ENCODE results near the gene CMTM1.
"Not testable (repeated sequence)": the region's sequence is repeated elsewhere in the genome, so short reads cannot be mapped to it uniquely, and the experiment has no call there.

CMTM1 gene

DNA sequence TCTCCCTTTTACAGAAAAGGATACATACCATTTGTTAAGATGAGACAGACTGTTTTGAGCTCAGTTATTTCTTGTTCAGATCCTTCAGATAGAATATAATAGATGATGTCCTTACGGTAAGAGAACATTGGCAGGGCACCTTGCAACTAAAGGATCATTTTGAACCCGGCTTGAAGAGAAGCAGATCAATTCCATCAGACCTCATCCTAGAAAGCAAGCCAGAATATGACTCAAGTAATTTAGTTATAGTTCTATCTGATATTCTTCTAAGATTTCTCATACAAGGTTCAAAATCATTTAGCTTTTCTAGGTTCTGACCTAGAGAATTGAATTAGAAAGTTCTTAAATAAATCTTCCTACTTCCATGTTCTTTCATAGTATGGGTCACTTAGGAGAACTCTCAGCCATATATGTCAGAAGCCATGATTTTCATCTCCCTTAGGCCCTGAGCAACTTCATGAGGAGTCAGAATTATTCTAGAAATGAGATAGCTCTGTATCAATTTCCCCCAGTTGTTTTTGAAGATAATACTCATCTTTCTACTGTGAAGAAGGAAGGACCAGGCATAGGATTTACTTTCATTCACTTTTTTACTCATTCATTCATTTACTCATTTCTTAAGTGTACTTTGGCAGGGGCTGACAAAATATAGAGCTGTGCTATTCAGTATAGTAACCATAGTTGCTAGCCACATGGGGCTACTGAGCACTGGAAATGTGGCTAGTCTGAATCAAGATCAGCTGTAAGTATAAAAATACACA, 2.5 kb upstream of the CMTM1 start:
- DNase-seq, result no peak

- DNase-seq, result not testable (repeated sequence)
Observed at GRCh38 chr16:66567270-66567669, 1.0 kb downstream of the CMTM1 start.

DNA sequence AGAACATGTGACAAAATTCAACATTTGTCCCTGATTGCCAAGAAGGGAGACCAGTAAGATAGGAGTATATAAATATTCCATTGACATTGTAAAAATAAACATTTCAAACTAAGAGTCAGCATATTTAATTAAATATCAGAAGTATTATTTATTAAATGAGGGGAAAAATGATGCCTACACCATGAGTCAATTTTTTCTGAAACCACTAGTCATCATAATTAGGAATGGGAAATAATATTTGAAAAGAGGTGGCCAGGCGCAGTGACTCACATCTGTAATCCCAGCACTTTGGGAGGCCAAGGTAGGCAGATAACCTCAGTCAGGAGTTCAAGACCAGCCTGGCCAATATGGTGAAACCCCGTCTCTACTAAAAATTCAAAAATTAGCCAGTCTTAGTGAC, 2.1 kb downstream of the CMTM1 start:
- no peak for DNase-seq

GRCh38 chr16:66569131-66569530, 2.9 kb downstream of the CMTM1 start:
- DNase-seq, result no peak

DNA sequence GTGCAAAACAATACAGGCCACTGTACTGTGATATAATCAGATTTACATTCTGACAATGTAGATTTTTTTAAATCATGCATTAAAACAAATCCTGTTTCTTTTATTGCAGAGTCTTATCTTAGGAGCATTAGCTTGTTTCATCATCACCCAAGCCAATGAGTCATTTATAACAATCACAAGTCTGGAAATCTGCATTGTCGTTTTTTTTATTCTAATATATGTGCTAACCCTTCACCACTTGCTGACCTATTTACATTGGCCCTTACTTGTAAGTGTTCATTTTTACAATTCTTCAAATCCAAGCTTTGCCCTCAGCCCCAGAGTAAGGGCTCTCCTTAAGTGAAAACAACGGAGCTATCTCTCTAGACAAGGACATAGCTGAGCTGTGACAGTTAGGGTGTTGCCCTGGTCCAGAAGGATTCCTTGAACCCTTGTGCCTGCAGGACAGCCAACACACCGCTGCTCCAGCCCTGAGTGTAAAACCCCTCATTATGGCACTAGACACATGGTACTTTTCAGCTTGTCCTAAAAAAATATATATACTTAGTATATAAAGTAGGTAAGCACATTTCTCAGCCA, 3.7 kb downstream of the CMTM1 start:
- no peak for DNase-seq

- no peak for DNase-seq
Observed at GRCh38 chr16:66572356-66572755, 6.1 kb downstream of the CMTM1 start.

DNA sequence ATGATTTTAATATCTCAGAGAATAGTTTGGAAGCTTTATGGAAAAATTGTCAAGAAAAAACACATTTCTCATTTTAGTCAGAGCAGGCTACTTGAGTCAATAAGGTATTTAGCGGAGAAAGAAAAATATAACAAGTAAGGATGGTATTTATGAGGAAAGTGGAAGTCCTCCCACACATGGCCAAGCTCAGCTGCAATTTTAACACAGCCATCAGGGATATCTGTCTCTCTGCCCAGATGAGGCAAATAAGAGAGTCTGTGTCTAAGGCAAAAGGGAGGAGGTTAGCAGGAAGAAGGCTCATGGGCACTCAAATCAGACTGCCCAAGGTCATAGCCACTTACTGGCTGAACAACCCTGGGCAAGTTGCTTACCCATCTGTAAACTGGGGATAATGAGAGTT, 7.8 kb downstream of the CMTM1 start:
- no peak for DNase-seq

DNA sequence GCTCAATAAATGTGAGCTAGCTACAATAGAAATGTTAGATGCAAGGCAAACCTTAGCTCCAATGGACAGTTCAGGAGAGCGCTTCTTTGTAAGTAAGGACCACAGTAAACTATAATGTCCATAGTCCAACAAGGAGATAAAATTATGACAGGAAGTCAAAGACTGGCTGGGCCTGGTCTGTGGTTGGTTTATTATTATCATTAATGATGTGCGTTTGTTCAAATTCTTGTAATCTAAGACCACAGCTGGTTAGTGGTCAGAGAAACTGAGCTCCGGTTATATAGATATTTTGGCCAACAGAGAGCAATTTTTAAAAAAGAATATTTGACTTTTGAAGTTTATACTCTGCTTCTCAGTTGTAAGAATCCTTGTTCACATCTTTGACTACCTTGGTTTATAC, 8.3 kb downstream of the CMTM1 start:
- no peak for DNase-seq

GRCh38 chr16:66575060-66575459, 8.8 kb downstream of the CMTM1 start:
- DNase-seq, result no peak

DNA sequence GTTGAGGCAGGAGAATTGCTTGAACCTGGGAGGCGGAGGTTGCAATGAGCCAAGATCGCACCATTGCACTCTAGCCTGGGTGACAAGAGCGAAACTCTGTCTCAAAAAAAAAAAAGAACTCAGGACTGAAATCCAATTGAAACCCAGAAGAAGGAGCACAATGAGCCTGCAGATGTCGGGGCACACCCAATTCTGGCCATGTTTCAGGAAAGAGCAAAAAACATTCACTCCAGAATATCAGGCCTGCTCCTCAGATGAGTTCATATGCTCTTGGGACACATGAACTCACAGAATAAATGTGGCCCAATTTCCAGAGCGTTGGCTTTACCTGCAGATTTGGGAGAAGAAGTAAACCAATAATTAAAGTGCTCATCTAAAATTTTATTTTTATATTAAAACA, 10.1 kb downstream of the CMTM1 start:
- no peak for DNase-seq

DNA sequence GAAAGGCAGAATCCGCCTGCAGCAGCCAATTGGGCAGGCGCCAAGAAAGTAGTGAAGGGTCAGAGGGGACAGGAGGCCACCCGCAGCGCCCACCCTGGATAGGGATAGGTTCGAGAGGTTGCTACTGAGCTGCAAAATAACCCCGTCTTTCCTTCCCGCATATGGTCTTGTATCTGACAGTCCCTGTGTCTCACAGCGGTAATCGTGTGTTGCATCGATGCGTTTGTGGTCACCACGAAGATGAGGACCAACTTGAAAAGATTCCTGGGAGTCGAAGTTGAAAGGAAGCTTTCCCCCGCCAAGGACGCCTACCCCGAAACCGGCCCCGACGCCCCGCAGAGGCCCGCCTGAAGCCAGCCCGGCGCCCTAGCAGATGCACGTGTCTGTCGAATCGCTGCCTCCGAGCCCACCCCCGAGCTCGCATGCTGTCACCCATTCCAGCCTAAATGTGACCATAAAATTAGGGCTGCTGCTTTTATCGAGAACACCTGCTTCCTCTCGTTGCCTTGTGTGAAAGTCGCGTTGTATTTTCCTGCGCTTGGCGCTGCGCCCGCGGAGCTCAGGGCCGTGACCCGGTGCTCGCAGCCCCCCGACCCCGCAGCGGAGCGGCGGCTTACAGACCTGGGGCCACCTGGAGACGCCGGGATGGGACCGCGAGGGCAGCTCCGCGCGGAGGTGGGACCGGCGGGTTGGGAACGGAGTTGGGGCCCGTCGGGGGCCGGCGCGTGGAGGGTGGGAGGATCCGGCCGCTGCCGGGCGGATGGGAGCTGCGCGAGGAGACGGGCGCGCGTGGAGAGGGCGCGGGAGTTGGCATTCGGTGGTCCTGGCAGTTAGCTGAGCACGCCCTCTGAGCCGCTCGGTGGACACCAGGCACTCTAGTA, 12.7 kb downstream of the CMTM1 start, which contains the start of gene CMTM2:
Gene CMTM2 (plus strand): TSS at position 813 of the 881 bp plus-strand sequence. CDS start 145 bp downstream, outside the sequence.
- DNase-seq, result peak; percentile 71

DNA sequence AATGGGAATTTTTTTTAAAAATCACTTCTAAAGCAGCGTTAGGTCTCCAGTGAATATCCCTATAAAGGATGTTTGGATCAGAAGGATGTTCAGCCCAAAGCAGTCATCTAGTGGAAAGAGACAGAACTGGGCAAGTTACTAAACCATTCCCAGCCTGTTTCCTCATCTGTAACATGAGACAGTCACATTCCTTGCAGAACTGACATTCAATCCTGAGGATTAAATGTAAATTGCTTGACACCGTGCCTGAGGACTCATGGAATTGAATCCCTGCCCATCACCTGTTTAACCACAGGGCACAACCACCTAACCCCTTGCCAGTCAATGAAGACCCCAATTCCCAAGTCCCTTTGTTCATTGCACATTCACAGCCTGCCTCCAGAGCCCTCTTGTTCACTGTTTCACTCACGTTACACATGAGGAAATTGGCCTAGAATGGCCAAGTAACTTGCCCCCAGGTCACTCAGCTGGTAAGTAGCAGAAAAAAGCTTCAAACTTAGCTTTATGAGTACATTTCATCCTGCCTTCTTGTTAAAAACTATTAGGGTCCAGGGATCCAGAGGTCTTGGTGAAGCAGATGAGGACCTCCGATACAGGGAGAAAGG, 14.5 kb downstream of the CMTM1 start:
- DNase-seq, result no peak

DNA sequence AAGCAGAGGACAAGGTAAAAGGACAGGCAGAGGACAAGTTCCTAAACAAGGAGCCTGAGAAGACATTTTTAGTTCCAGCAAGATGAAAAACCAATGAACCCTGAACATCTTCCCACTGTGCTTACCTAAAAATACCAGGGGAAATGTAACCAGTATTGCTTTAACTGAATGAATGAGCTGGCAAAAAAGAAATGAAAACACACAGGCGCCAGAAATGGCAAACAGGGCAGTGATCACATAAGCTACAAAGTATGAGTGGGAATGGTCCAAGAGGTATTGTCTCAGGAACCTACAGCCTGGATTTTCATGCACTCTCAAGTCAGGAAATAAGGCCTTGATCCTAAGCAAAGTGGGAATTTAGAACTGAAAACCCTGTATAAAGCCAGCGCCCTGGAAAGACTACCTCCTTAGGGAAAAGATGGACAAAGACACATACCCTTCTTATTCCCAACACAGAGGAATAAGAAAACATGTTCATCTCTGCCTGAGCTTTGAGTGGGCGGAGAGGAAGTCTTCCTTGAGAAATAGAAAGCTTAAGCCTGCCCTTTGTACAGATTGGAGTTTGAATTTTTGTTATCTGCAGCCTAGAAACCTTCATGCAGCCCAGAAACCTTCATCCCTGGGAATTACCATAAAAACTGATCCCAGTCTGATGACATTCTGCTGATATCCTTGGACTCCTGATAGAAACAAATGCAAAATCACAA, 15.2 kb downstream of the CMTM1 start:
- DNase-seq, result no peak

DNA sequence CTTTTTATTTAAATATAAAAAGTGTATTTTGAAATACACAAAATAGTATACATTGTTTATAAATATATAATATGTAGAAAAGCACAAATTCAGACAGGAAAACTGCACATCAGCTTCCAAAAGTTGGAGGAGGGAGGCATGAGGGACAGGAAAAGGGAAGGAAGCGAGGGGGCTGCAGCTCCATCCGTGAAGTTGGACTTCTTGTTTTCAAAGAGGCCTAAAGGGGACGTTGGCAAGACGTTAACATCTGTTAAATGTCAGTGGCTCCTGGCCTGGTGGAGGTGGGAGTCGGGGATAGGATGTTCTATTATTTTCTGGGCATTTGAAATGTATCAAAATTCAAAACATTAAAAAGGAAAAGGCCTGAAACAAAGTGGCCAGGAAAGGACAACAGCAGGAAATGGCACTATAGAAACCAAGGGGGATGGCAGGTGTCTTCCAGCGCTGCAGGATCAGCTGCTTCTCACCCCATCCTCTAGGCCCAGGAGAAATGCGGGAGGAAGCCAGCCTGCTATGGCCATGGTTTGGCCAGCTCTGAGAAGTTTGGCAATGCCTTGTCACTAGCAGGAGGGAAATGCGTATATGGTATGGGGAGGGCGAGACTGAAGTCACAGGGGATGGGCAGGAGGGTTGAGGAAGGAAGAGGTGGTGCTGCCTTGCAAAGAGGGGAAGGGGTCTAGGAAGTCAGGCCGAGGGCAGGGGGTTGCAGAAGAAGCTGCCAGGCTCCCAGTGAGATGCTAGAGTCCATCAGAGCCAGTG, 19.4 kb downstream of the CMTM1 start:
- DNase-seq, result no peak

DNA sequence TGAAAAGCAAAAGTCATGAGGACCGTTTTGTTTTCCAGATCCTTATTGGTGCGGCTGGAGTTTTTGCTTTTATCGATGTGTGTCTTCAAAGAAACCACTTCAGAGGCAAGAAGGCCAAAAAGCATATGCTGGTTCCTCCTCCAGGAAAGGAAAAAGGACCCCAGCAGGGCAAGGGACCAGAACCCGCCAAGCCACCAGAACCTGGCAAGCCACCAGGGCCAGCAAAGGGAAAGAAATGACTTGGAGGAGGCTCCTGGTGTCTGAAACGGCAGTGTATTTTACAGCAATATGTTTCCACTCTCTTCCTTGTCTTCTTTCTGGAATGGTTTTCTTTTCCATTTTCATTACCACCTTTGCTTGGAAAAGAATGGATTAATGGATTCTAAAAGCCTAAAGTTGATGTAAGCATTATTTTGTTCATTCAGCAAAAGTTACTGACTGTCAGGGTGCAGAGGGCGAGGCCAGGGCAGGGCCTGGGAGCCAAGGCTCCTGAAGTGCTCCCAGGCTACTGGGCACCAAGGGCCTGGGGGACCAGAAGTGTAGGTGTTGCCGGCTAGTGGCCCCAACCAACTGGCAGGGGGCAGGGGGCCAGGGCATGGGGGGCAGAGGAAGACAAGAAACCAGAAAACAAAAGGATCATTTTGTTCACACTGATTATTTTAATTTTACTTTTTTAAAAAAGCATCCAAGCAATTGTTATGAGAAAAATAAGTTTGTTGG, 21.8 kb downstream of the CMTM1 start:
- no peak for DNase-seq

- DNase-seq, result no peak
Observed at GRCh38 chr16:66588981-66589713, 22.9 kb downstream of the CMTM1 start.

GRCh38 chr16:66590322-66590721, 24.1 kb downstream of the CMTM1 start:
- no peak for DNase-seq

- no peak for DNase-seq
Observed at GRCh38 chr16:66591018-66591417, 24.8 kb downstream of the CMTM1 start.

DNA sequence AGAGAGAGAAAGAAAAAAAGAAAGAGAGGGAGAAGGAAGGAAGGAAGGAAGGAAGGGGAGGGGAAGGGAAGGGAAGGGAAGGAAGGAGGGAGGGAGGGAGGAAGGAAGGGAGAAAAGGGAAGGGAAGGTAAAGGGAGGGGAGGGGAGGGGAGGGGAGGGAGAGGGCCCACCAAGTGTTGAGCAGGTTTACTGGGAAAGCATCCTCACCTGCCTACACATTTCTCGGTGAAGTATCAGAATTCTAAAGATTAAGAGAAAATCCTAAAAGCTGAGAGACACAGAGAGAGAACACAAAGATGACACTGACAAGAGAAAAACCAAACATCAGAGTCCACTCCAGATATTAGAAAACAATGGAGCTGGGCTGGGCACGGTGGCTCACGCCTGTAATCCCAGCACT, 26.0 kb downstream of the CMTM1 start:
- DNase-seq, result no peak

DNA sequence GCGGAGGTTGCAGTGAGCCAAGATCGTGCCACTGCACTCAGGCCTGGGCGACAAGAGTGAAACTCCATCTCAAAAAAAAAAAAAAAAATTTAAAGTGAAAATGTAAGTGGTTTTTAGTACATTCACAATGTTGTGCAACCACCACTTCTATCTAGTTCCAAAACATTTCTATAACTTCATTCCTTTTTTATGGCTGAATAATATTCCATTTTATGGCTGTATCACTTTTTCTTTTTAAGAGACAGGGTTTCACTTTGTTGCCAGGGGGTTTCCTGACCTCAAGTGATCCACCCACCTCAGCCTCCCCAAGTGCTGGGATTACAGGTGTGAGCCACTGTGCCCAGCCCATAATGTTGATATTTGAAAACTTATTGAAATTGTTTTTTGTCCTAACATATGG, 26.6 kb downstream of the CMTM1 start:
- no peak for DNase-seq

Data from right forelimb (tissue), 1 donor.